ENCODE data around the gene TUBGCP6. TPM values are rescaled to one million over a fixed set of nuclear protein-coding genes. Genes with fewer than 3 reads are reported as not detected.

TUBGCP6 gene
- total RNA-seq, 1 donor from 2014 or later, result 45.4 TPM

- Histone ChIP-seq H3K4me1 (no peaks in the 10 kb centered on the region), H3K27ac (no peak overlapping the region), H3K36me3 (peaks cover 0 to 82% of the 10 kb centered on the region in 2 donors), H3K4me3 (no peak overlapping the region), H3K27me3 (no peaks in the 10 kb centered on the region), H3K9me3 (no peaks in the 10 kb centered on the region)
- TF ChIP-seq, protein P1, sequence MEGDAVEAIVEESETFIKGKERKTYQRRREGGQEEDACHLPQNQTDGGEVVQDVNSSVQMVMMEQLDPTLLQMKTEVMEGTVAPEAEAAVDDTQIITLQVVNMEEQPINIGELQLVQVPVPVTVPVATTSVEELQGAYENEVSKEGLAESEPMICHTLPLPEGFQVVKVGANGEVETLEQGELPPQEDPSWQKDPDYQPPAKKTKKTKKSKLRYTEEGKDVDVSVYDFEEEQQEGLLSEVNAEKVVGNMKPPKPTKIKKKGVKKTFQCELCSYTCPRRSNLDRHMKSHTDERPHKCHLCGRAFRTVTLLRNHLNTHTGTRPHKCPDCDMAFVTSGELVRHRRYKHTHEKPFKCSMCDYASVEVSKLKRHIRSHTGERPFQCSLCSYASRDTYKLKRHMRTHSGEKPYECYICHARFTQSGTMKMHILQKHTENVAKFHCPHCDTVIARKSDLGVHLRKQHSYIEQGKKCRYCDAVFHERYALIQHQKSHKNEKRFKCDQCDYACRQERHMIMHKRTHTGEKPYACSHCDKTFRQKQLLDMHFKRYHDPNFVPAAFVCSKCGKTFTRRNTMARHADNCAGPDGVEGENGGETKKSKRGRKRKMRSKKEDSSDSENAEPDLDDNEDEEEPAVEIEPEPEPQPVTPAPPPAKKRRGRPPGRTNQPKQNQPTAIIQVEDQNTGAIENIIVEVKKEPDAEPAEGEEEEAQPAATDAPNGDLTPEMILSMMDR (IDR thresholded peaks at IDR 0.05), result no peak
- TF ChIP-seq POLR2AphosphoS5 (IDR thresholded peaks at IDR 0.05; ENCODE audit: insufficient read depth in 1 of 2, low read depth in 1 of 2) (no peak), POLR2A (IDR thresholded peaks at IDR 0.05) (no peak)
- DNase-seq (ENCODE audit: extremely low spot score in 2 of 2), result no peak
- intact Hi-C loops (cut with DNase I), result no loop called here
Measured at GRCh38 chr22:50215297-50216054, 29.3 kb downstream of the TUBGCP6 start.

GRCh38 chr22:50213263-50213662 lies 31.6 kb downstream of the TUBGCP6 start:
- Histone ChIP-seq H3K36me3 (peaks cover 0 to 71% of the 10 kb centered on the region in 2 donors), H3K9me3 (no peaks in the 10 kb centered on the region), H3K27ac (no peak overlapping the region), H3K4me1 (peaks cover 12% of the 10 kb centered on the region), H3K4me3 (no peak overlapping the region), H3K27me3 (no peaks in the 10 kb centered on the region)
- intact Hi-C loops (cut with DNase I), result no loop called here
- TF ChIP-seq POLR2AphosphoS5 (IDR thresholded peaks at IDR 0.05; ENCODE audit: insufficient read depth in 1 of 2, low read depth in 1 of 2) (no peak), POLR2A (IDR thresholded peaks at IDR 0.05) (no peak)
- TF ChIP-seq, protein P1 (IDR thresholded peaks at IDR 0.05), result no peak
- no peak for DNase-seq (ENCODE audit: extremely low spot score in 2 of 2)

- no peak for TF ChIP-seq POLR2A (IDR thresholded peaks at IDR 0.05)
- no peak for TF ChIP-seq POLR2AphosphoS5 (IDR thresholded peaks at IDR 0.05; ENCODE audit: insufficient read depth in 1 of 2, low read depth in 1 of 2)
- TF ChIP-seq, protein P1 (IDR thresholded peaks at IDR 0.05), result no peak
- H3K36me3 ChIP-seq, result peaks cover 0 to 61% of the 10 kb centered on the region in 2 donors
- H3K4me3 ChIP-seq, result no peak overlapping the region
- no peak overlapping the region for H3K27ac ChIP-seq
- no peaks in the 10 kb centered on the region for H3K27me3 ChIP-seq
- peaks cover 27% of the 10 kb centered on the region for H3K4me1 ChIP-seq
- intact Hi-C loops (cut with DNase I), result no loop called here
- no peak for DNase-seq (ENCODE audit: extremely low spot score in 2 of 2)
- H3K9me3 ChIP-seq, result no peaks in the 10 kb centered on the region
Measured at GRCh38 chr22:50211147-50211546, 33.7 kb downstream of the TUBGCP6 start.

DNA sequence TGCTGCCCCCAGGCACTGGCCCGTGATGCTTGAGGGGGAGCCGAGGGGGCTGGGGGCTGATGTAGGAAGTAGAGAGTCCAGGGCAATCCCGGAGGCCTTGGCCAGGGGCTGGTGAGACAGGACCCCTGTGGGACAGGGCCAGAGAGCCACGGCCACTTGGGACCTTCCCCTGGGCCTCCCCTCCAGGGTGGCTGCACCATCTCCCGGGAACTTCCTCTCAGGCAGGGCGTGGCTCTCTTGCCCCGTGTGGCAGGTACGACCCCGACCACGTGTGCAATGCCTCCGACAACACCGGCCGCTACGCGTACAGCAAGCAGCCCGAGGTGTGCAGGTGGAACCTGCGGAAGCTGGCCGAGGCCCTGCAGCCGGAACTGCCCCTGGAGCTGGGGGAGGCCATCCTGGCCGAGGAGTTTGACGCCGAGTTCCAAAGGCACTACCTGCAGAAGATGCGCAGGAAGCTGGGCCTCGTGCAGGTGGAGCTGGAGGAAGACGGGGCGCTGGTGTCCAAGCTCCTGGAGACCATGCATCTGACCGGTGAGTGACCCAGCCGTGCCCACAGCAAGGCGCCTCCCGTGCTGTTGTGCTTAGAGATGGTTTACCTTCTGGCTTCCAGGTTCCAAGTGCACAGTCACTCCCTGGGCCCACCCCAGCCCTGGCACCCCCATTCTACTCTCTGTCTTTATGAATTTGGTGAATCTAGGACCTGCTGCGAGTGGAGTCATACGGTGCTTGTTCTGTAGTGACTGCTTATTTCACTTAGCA lies 34.3 kb downstream of the TUBGCP6 start:
- H3K36me3 ChIP-seq, result peaks cover 0 to 55% of the 10 kb centered on the region in 2 donors
- intact Hi-C loops (cut with DNase I), result no loop called here
- no peaks in the 10 kb centered on the region for H3K27me3 ChIP-seq
- H3K4me3 ChIP-seq, result no peak overlapping the region
- peaks cover 29% of the 10 kb centered on the region for H3K4me1 ChIP-seq
- no peak overlapping the region for H3K27ac ChIP-seq
- TF ChIP-seq, protein P1 (IDR thresholded peaks at IDR 0.05), result no peak
- TF ChIP-seq POLR2AphosphoS5 (IDR thresholded peaks at IDR 0.05; ENCODE audit: insufficient read depth in 1 of 2, low read depth in 1 of 2) (no peak), POLR2A (IDR thresholded peaks at IDR 0.05) (no peak)
- DNase-seq (ENCODE audit: extremely low spot score in 2 of 2), result no peak
- no peaks in the 10 kb centered on the region for H3K9me3 ChIP-seq
